Stimulated activated CD4-positive, alpha-beta T cell treated with anti-CD3 and anti-CD28 coated beads, TNF-alpha, amount 100 ng/mL, for 24 hours (primary cell): ENCODE results near the gene KIAA1671.
A peak's percentile ranks its signal among the peaks of the same experiment; 100 is the strongest.

Source experiments
- DNase-seq, 3 experiments: peaks; one replicate each; pipeline ENCODE4 v3.0.0-alpha.2; 2020; ENCODE audit warnings: low read depth in 3 of 3

KIAA1671 gene

GRCh38 chr22:25045159-25045558, 92.6 kb downstream of the KIAA1671 start:
- no peak for DNase-seq

GRCh38 chr22:25048071-25048470, 95.6 kb downstream of the KIAA1671 start:
- DNase-seq = no peak

GRCh38 chr22:25048659-25049647, 96.4 kb downstream of the KIAA1671 start:
- peak; percentile 47 to 64 (median 52) for DNase-seq

- DNase-seq = no peak
Observed at GRCh38 chr22:25049770-25050169, 97.3 kb downstream of the KIAA1671 start.

GRCh38 chr22:25050566-25050965, 98.0 kb downstream of the KIAA1671 start:
- DNase-seq = no peak

GRCh38 chr22:25051073-25051472, 98.6 kb downstream of the KIAA1671 start:
- DNase-seq = no peak

- DNase-seq = no peak
Observed at GRCh38 chr22:25051983-25052710, 99.6 kb downstream of the KIAA1671 start.

GRCh38 chr22:25053153-25053805, 100.8 kb downstream of the KIAA1671 start:
- DNase-seq = no peak

GRCh38 chr22:25054943-25055511, 102.5 kb downstream of the KIAA1671 start:
- peak in 2 of 3 experiments; percentile 22 to 68 for DNase-seq

- peak in 2 of 3 experiments; percentile 70 to 82 for DNase-seq
Observed at GRCh38 chr22:25057013-25057881, 104.7 kb downstream of the KIAA1671 start.

GRCh38 chr22:25059438-25059837, 106.9 kb downstream of the KIAA1671 start:
- no peak for DNase-seq

- peak in 1 of 3 experiments; percentile 47 for DNase-seq
Observed at GRCh38 chr22:25060522-25061071, 108.1 kb downstream of the KIAA1671 start.

GRCh38 chr22:25061134-25061533, 108.6 kb downstream of the KIAA1671 start:
- no peak for DNase-seq

- DNase-seq = no peak
Observed at GRCh38 chr22:25061605-25062376, 109.3 kb downstream of the KIAA1671 start.

GRCh38 chr22:25062386-25063085, 110.0 kb downstream of the KIAA1671 start:
- DNase-seq = peak in 1 of 3 experiments; percentile 40

GRCh38 chr22:25064894-25065560, 112.5 kb downstream of the KIAA1671 start:
- DNase-seq = no peak

- DNase-seq = no peak
Observed at GRCh38 chr22:25066861-25067435, 114.4 kb downstream of the KIAA1671 start.

GRCh38 chr22:25067851-25068421, 115.4 kb downstream of the KIAA1671 start:
- peak in 2 of 3 experiments; percentile 46 to 62 for DNase-seq
